Measurements from ENCODE around the gene SLC41A1.

The SLC41A1 gene

DNA sequence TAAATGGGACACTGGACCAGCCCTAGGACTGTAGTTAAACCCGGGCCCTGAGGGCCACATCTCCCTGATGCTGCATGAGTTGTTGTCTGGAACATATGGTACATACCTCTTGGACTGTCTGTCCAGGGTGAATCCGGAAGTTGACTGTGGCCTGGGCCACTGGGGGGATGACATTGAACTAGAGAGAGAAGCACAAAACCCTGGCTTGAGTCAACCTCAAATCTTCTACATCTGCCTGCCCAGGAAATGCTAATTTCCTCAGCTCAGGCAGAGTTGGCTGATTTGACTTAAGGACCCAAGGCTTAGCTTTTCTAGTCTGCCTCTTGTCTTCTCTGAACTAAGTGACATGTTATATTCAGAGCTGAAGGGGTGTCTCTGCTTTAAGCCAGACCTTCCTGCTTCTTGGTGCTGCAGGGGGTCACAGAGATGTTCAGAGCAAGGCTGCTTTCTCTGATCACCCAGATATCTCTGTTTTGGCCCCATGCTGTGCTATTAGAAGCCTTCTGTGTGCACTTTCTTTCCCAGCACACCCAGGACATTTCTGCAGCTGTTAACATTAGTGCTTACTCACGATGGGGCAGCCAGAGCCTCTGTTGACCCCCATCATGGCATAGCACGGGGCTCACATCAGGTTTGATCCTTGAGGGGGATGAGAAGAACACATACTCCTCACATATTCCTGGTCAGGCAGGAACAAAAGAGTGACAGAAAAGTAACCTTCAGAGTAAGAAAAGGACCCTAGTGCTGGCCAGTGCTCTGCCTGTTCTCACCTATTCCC lies 27.3 kb upstream of the SLC41A1 start:
- peak overlapping the region; percentile 75 for H3K9ac ChIP-seq (ENCODE audit: low read depth, low read length, poor library complexity, severe bottlenecking)
- H3K27me3 ChIP-seq (ENCODE audit: insufficient read depth, low read length, poor library complexity, severe bottlenecking) = no peaks in the 10 kb centered on the region
- H3K4me3 ChIP-seq (ENCODE audit: low read length, poor library complexity, severe bottlenecking) = peak overlapping the region; percentile 66
- H3K36me3 ChIP-seq (ENCODE audit: insufficient read depth, low read length) = no peaks in the 10 kb centered on the region
- no peak for TF ChIP-seq EZH2phosphoT487 (IDR thresholded peaks at IDR 0.05; ENCODE audit: borderline replicate concordance)
- no peak for TF ChIP-seq CTCF (conservative IDR thresholded peaks at IDR 0.05; ENCODE audit: low read length)
- peaks cover 35% of the 10 kb centered on the region for H3K4me1 ChIP-seq (ENCODE audit: insufficient read depth, low read length, poor library complexity, severe bottlenecking)
- H3K9me2 ChIP-seq (replicated peaks; ENCODE audit: low read depth, low read length) = no peaks in the 10 kb centered on the region
- H3F3A ChIP-seq (ENCODE audit: low read depth) = peaks cover 8% of the 10 kb centered on the region; the same call in 1 of the 2 replicates
- peak overlapping the region; percentile 89 for H3K4me2 ChIP-seq (ENCODE audit: low read depth, low read length, poor library complexity, severe bottlenecking)
- no peaks in the 10 kb centered on the region for H3K79me2 ChIP-seq (ENCODE audit: insufficient read depth, low read length)
- H4K20me1 ChIP-seq (ENCODE audit: insufficient read depth, low read length, poor library complexity, severe bottlenecking) = no peaks in the 10 kb centered on the region
- H3K9me3 ChIP-seq (ENCODE audit: insufficient read depth, low read depth, low read length) = no peaks in the 10 kb centered on the region
- peak overlapping the region; percentile 88 for H2AFZ ChIP-seq (ENCODE audit: low read length)

DNA sequence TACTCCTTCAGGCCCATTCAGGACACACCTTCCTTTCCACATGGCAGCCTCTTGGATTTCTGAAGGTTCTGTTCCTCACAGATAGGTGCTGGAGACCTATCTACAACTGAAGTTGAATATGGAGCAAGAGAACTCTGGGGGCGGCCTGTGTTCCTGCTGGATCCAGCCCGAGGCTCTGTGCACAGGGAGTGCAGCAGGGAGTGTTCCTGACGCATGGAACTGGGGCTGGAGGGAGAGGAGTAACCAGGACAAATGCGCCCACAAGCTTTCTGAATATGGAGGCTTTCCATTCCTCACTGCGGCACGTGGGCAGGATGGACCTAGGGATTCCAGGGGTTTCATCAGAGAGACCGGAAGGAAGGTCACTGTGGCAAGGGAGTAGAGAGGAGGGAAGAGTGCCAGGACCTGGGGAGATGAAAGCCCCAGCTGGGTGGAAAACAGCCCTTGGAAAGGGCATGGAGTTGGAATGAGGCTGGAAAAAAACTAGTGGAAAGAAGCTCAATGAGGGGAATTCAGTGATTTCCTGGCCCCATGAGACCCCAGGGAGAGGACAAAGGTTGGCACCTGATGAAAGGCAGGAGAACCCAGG lies 24.5 kb upstream of the SLC41A1 start:
- TF ChIP-seq CTCF (conservative IDR thresholded peaks at IDR 0.05; ENCODE audit: low read length) (no peak), EZH2phosphoT487 (IDR thresholded peaks at IDR 0.05; ENCODE audit: borderline replicate concordance) (no peak)
- Histone ChIP-seq H3K9me3 (ENCODE audit: insufficient read depth, low read depth, low read length) (no peaks in the 10 kb centered on the region), H3K4me2 (ENCODE audit: low read depth, low read length, poor library complexity, severe bottlenecking) (no peak overlapping the region), H3K27me3 (ENCODE audit: insufficient read depth, low read length, poor library complexity, severe bottlenecking) (no peaks in the 10 kb centered on the region), H3K4me1 (ENCODE audit: insufficient read depth, low read length, poor library complexity, severe bottlenecking) (peaks cover 45% of the 10 kb centered on the region), H3F3A (ENCODE audit: low read depth) (peaks cover 8% of the 10 kb centered on the region; the same call in 1 of the 2 replicates), H3K4me3 (ENCODE audit: low read length, poor library complexity, severe bottlenecking) (no peak overlapping the region), H3K36me3 (ENCODE audit: insufficient read depth, low read length) (no peaks in the 10 kb centered on the region), H3K9me2 (replicated peaks; ENCODE audit: low read depth, low read length) (no peaks in the 10 kb centered on the region), H2AFZ (ENCODE audit: low read length) (no peak overlapping the region), H3K9ac (ENCODE audit: low read depth, low read length, poor library complexity, severe bottlenecking) (no peak overlapping the region), H4K20me1 (ENCODE audit: insufficient read depth, low read length, poor library complexity, severe bottlenecking) (no peaks in the 10 kb centered on the region), H3K79me2 (ENCODE audit: insufficient read depth, low read length) (no peaks in the 10 kb centered on the region)

GRCh38 chr1:205834751-205835150 lies 21.8 kb upstream of the SLC41A1 start:
- Histone ChIP-seq H3K4me2 (ENCODE audit: low read depth, low read length, poor library complexity, severe bottlenecking) (peak overlapping the region; percentile 16), H3K27me3 (ENCODE audit: insufficient read depth, low read length, poor library complexity, severe bottlenecking) (no peaks in the 10 kb centered on the region), H3F3A (ENCODE audit: low read depth) (no peaks in the 10 kb centered on the region), H3K4me1 (ENCODE audit: insufficient read depth, low read length, poor library complexity, severe bottlenecking) (peaks cover 24% of the 10 kb centered on the region), H3K79me2 (ENCODE audit: insufficient read depth, low read length) (no peaks in the 10 kb centered on the region), H3K9me3 (ENCODE audit: insufficient read depth, low read depth, low read length) (no peaks in the 10 kb centered on the region), H3K9ac (ENCODE audit: low read depth, low read length, poor library complexity, severe bottlenecking) (no peak overlapping the region), H3K36me3 (ENCODE audit: insufficient read depth, low read length) (no peaks in the 10 kb centered on the region), H2AFZ (ENCODE audit: low read length) (no peak overlapping the region), H3K9me2 (replicated peaks; ENCODE audit: low read depth, low read length) (no peaks in the 10 kb centered on the region), H3K4me3 (ENCODE audit: low read length, poor library complexity, severe bottlenecking) (no peak overlapping the region), H4K20me1 (ENCODE audit: insufficient read depth, low read length, poor library complexity, severe bottlenecking) (no peaks in the 10 kb centered on the region)
- no peak for TF ChIP-seq CTCF (conservative IDR thresholded peaks at IDR 0.05; ENCODE audit: low read length)

Data from Loucy (cell line).